ENCODE measurements around the gene PHGDH. TPM values are rescaled to one million over a fixed set of nuclear protein-coding genes. Genes with fewer than 3 reads are reported as not detected.

The PHGDH gene
- total and polyA plus RNA-seq, 9 of the 15 experiments (the other 6 are each of a cell fraction or from before 2014, with no cell fraction given) = 6.7 to 84.2 (median 36.2) TPM

GRCh38 chr1:119711804-119712341, at the start of gene PHGDH (continued):
- no peak for TF ChIP-seq GABPB1 (CRISPR knock-in tag; IDR thresholded peaks at IDR 0.05)
- no peak for TF ChIP-seq XRCC4 (IDR thresholded peaks at IDR 0.05; ENCODE audit: extremely low read depth, insufficient read depth, insufficient read length)
- 0 out of 2 replicates have a peak, but pooled peaks have one; percentile 54 for TF ChIP-seq CBX1 (IDR thresholded peaks at IDR 0.05; ENCODE audit: low read depth)
- TF ChIP-seq E2F3 (CRISPR knock-in tag; IDR thresholded peaks at IDR 0.05) = no peak
- TF ChIP-seq CEBPB (tag; IDR thresholded peaks at IDR 0.05) = no peak
- TF ChIP-seq FOXK1 (CRISPR knock-in tag; IDR thresholded peaks at IDR 0.05; ENCODE audit: borderline replicate concordance) = 0 out of 2 replicates have a peak, but pooled peaks have one; percentile 65
- TF ChIP-seq ZBTB34 (CRISPR knock-in tag; IDR thresholded peaks at IDR 0.05) = no peak
- TF ChIP-seq FUS (optimal IDR thresholded peaks at IDR 0.05; ENCODE audit: low read depth, low read length) = no peak
- peak; percentile 54; the same call in 1 of the 2 replicates for TF ChIP-seq NFRKB (IDR thresholded peaks at IDR 0.05; ENCODE audit: low read depth)
- TF ChIP-seq HMBOX1 (IDR thresholded peaks at IDR 0.05) = no peak
- no peak for TF ChIP-seq ESRRA (IDR thresholded peaks at IDR 0.05; ENCODE audit: borderline replicate concordance, low read depth)
- TF ChIP-seq POLR2G (IDR thresholded peaks at IDR 0.05; ENCODE audit: low read depth, low read length) = peak; percentile 80
- peak; percentile 33; the same call in 1 of the 2 replicates for TF ChIP-seq TOE1 (IDR thresholded peaks at IDR 0.05; ENCODE audit: borderline replicate concordance)
- no peak for TF ChIP-seq TOE1 (CRISPR knock-in tag; IDR thresholded peaks at IDR 0.05; ENCODE audit: borderline replicate concordance, low read depth)
- TF ChIP-seq LEF1 (IDR thresholded peaks at IDR 0.05) = no peak
- TF ChIP-seq AFF1 (IDR thresholded peaks at IDR 0.05; ENCODE audit: low read depth in 1 of 2, partially characterized antibody in 2 of 2) = peak in 1 of 2 experiments; percentile 17

All from K562 (cell line).